Iris pigment epithelial cell (primary cell): ENCODE data around the gene TSC1.
A peak's percentile ranks its signal among the peaks of the same experiment; 100 is the strongest.

Experiments
- DNase-seq: peaks from one replicate; pipeline ENCODE4 v3.0.0-alpha.2; 2011; ENCODE audit warnings: low read depth

The TSC1 gene

DNA sequence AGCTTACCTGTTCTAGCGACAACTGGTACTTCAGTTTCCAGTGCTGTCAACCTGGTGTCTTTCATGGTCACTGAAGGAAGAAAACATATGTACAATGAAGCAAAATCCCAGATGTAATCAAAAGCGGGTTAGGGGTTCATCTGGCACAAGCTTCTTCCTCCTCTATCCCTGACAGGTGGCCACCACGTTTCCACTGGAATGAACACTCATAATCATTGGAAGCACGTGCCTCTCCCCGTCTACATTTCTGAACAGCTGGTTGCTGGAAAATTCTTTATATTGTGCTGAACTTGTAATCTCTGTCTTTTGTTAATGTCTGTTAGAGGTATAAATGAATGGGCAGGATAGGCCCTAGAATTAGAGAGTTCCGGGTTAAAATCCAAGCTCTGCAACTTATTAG, 9.4 kb downstream of the TSC1 start:
- DNase-seq: no peak

GRCh38 chr9:132931178-132931735, 13.2 kb downstream of the TSC1 start:
- peak; percentile 45 for DNase-seq

DNA sequence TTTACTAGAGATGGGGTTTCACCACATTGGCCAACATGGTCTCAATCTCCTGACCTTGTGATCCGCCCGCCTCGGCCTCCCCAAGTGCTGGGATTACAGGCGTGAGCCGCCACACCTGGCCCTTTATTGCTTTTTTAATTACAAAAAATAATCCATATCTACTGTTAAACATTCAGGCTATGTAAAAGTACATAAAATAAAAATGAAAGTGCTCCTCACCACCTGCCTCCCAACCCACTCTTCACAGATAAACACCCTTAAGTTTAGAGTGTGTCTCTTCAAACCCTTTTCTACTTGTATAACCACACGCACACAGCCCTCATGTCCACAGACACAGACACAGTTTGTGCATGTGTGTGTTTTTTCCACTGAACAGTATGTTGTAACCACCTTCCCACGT, 16.7 kb downstream of the TSC1 start:
- no peak for DNase-seq

DNA sequence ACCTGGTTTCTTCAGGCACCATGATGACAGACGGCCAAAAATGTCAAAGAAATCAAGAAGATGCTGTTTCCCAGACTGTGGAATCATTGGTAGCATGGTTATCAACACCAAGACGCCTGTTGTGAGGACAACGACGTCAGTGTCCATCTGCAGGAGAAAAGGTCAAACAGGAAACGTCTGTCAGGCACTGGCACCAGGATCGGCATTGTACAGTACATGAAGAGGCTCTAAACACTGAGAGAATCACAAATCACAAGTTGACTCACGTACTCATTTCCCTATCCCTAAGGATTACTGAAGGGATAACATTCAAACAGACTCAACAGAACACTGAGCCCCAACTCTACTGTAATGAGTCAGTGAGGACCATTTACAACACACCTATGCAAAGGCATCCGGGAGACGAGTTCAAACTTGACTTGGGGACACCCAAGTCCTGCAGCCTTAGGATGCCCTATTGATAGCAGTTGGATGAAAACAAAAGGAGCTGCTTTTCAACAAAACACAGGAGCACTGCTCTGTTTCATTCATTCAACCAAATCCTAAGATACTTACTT, 21.0 kb downstream of the TSC1 start:
- no peak for DNase-seq

DNA sequence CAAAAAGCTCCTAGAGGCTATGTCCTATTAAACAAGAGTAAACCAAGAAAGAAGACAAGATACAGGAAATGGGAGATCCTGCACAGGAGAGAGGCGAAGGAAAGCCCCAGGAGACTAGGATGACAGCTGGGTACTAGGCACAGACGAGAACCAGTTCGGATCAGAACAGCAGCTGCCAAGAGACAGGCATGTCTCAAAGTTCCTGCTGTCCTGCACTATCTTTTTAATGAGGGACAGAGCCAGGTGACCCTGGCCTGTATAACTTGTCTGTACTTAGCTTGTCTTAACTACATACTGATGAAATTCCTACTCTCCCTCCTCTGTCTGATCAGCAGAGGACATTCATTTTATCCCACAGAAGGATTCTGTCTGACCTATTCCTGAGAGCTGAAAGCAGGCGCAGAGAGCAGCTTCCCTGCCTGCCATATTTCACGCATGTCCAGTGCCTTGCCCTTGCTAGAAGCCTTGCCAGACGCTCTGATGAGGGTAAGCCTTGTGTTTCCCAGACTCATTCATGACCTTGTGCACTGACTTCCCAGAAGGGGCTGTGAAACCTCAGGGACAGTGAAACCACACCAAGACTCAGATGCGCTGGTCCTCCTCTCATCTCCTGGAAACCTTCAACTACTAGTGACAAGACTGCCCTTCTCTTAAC, 24.7 kb downstream of the TSC1 start:
- no peak for DNase-seq

GRCh38 chr9:132914924-132915323, 29.5 kb downstream of the TSC1 start:
- no peak for DNase-seq

- no peak for DNase-seq
These were observed 32.3 kb downstream of the TSC1 start for GRCh38 chr9:132912131-132912530.

DNA sequence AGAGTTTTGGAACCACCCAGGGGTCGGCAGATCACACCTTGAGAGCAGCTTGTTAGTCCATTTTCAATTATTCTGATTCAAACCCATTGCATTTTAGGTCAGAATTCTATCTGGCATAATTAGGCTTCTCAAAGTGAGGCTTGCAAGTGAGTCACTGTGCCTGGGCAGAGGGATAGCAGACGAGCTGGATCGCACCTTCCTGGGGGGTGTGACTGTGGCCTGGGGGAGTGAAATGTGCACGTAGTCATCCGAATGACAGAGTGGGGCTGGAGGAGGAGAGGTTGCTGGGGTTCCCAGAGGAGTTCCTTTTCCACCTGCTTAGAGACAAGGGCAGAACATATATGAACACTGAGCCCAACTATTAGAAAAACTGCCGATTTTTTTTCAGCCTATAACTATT, 34.0 kb downstream of the TSC1 start:
- no peak for DNase-seq

DNA sequence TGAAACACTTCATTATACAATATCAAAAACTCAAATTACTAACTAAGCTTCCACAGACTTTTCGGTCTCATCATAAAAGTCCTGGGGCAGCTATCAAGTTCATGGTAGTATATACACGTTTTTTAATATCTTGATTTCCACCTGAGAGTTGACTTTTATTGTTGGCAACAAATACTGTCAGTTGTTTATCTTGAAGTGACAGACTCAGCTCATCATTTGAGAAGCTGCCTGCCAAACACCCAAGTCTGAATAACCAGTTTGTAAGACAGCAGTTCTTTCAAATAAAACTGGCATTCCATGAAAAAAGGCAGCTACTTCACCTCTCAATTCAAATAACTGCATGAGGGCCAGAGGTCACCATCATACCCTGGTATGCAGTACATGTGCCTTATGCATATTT, 35.1 kb downstream of the TSC1 start:
- no peak for DNase-seq

DNA sequence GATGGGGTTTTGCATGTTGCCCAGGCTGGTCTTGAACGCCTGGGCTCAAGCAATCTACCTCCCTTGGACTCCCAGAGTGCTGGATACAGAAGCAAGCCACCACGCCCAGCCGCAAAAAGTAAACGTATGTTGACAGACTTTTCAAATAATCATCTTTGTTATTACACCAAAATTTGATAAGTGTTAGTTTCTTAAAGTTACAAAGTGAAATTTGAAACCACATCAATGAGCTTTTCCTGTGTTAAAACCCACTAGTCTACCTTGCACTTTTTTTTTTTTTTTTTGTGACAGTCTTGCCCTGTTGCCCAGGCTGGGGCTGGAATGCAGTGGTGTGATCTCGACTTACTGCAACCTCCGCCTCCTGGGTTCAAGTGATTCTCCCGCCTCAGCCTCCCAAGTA, 35.8 kb downstream of the TSC1 start:
- DNase-seq: no peak

DNA sequence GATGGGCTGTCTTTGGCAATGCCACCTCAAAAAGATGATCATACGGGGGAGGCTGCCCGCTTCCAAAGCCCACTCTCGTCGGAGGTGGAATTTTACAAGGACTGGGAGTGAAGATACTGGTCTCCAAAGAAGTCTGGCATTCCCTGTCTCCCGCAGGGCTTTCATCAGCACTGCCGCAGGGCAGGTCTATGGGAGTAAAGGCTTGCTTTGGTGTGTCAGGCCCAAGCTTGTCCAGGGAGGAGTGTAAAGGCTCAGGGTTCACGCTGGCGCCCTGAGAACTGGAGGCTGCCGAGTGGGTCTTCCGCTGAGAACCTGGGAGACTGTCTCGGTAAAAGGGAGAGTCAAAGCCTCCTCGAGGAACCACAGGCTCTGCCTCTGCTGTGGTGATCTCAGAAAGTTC, 38.7 kb downstream of the TSC1 start:
- no peak for DNase-seq

- no peak for DNase-seq
These were observed 40.6 kb downstream of the TSC1 start for GRCh38 chr9:132903574-132904492.

- peak; percentile 77 for DNase-seq
These were observed 42.3 kb downstream of the TSC1 start for GRCh38 chr9:132901858-132902831.

DNA sequence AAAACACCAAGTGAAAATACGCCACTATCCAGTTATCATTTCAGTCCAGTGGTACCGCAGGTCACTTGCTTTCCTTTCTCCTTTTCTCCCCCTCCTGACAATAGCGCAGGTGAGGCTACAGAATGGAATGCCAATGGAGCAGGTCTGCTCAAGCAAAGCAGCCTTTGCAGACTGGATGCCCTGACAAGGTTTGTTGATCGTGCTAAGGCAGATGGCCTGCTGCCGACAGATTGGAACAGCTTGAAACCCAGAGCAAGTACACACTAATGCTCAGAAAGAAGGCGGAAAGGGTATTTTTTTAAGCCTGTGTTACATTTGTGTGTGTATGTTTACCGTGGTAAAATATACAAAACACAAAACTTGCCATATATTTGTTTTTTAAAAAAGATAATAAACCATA, 46.4 kb downstream of the TSC1 start:
- DNase-seq: no peak

GRCh38 chr9:132896906-132897305, 47.5 kb downstream of the TSC1 start:
- no peak for DNase-seq

DNA sequence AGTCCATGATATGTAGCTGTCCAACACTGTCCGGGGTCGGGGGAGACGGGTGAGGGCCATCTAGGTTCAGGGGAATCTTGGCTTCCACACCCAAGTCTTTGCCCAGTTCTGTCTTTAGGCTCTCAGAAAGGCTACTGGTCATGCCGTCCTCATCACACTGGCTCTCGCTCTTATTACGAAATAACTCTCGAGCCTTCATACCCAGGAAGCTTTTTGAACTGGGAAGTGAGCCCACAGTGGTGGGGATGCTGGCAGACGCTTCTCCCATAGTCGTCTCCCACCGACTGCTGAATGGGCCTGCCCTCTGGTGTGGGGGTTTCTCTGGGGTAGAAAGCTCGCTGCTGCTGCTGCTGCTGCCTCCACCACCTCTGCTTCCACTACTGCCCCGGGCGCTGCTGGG, 48.2 kb downstream of the TSC1 start:
- DNase-seq: no peak

- no peak for DNase-seq
These were observed 49.3 kb downstream of the TSC1 start for GRCh38 chr9:132894862-132895835.

GRCh38 chr9:132894346-132894745, 50.1 kb downstream of the TSC1 start:
- no peak for DNase-seq

DNA sequence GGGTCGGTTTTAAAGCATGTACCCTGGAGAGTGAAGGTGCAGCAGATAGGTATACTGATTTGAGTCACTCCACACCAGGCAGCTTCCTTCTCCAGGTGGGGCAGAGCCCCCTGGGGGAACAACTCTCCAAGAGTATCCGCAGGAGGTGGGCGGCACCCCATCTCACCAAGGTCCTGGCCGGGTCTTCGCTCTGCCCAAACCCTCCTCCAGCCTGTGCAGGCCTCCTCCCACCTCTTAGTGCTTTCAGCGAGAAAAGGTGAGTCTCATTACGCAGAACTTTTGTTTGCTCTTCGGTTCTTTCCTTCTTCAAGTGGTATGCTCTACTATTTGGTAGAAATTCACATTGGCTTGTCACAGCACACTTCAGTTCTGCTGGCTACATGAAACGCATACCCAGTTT, 52.0 kb downstream of the TSC1 start:
- no peak for DNase-seq

DNA sequence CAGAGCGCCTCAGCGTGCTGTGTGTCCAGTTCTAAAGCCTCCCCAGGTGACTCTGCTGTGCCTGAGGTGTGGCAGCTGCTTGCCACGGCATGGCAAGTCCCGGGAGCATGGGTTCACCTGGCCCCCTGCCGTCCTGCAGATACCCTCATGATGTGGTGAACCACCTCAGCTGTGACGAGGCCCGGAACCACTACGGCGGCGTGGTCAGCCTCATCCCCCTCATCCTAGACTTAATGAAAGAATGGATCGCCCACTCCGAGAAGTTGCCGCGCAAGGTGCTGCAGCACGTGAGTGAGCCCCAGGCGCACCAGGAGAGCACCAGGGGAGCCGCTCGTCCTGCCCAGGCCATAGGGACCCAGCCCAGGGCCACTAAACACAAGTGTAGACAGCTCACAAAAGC, 56.3 kb downstream of the TSC1 start:
- DNase-seq: no peak
